Kidney (tissue), 14 donors: Measurements from ENCODE around the gene ELOVL7. TPM values are rescaled to one million over a fixed set of nuclear protein-coding genes. Genes with fewer than 3 reads are reported as not detected.

Experiments used
- DNase-seq, 5 donors: peaks; one replicate each; pipeline ENCODE4 v3.0.0-alpha.2; 2013 to 2020
- FAIRE-seq: peaks from 2 replicates; lab custom pipeline; 2012; peaks lifted over from hg19 to GRCh38; lab: Jason Lieb, UNC
- H3K27ac ChIP-seq, 2 donors: one replicate each; pipeline ENCODE4 v1.7.0; 2013; ENCODE audit warnings: low read depth in 2 of 2, low read length in 2 of 2, inconsistent platforms in 1 of 2
- H3K27me3 ChIP-seq: one replicate; pipeline ENCODE4 v1.7.1; 2013; ENCODE audit warnings: low read length, inconsistent platforms; ENCODE audit not compliant: control insufficient read depth, insufficient read depth
- H3K36me3 ChIP-seq, 3 donors: one replicate each; pipeline versions ENCODE4 v1.7.0 to v1.7.1; 2013; ENCODE audit warnings: low read length in 3 of 3, control low read depth in 1 of 3, inconsistent platforms in 1 of 3; ENCODE audit not compliant: insufficient read depth in 3 of 3, control insufficient read depth in 2 of 3
- H3K4me1 ChIP-seq, 3 donors: one replicate each; pipeline versions ENCODE4 v1.7.0 to v1.7.1; 2013; ENCODE audit warnings: low read length in 3 of 3, inconsistent platforms in 1 of 3, low read depth in 1 of 3; ENCODE audit not compliant: control insufficient read depth in 2 of 3, insufficient read depth in 2 of 3
- H3K4me3 ChIP-seq, 3 donors: one replicate each; pipeline versions ENCODE4 v1.7.0 to v1.8.1; 2013; ENCODE audit warnings: low read length in 3 of 3, control low read depth in 1 of 3, inconsistent platforms in 1 of 3
- H3K9ac ChIP-seq, 3 donors: one replicate each; pipeline versions ENCODE4 v1.7.0 to v1.7.1; 2013; ENCODE audit warnings: low read length in 3 of 3, control low read depth in 1 of 3, inconsistent platforms in 1 of 3
- H3K9me3 ChIP-seq, 3 donors: one replicate each; pipeline versions ENCODE4 v1.7.0 to v1.7.1; 2013; ENCODE audit warnings: low read length in 3 of 3, control low read depth in 1 of 3, inconsistent platforms in 1 of 3; ENCODE audit not compliant: control insufficient read depth in 2 of 3, insufficient read depth in 1 of 3
- intact Hi-C: fragments of 100-400 bp; cut with DNase I; formaldehyde crosslinking; loops from one replicate; pipeline ENCODE4 v1.11.1; 2022
- polyA plus RNA-seq: library from polyadenylated mRNA; stranded (reverse); fragments of 350-450 nt; fragmentation: Illumina TruSeq; extraction: RNeasy Lipid Tissue Mini Kit (QIAGEN cat#74804); gene quantifications from one replicate; pipeline ENCODE4 v1.2.3, GENCODE V29; 2014; ENCODE audit warnings: low read depth, low replicate concordance; ENCODE audit not compliant: insufficient read depth
- total RNA-seq: library from RNA; stranded (reverse); fragmentation: NEBNext Ultra II Directional; extraction: Animal tissue kit (Norgen Biotek cat#: 25700); gene quantifications from one replicate; pipeline ENCODE4 v1.2.1, GENCODE V29; 2021
- TF ChIP-seq, protein P1 (sequence below): IDR thresholded peaks from 3 replicates; pipeline ENCODE4 v1.5.1; 2012; ENCODE audit warnings: mild to moderate bottlenecking, moderate library complexity, borderline replicate concordance; ENCODE audit not compliant: insufficient read depth; ENCODE audit errors: extremely low read depth
- donor health status: control.
- donor health status: control.
- donor health status: control.
- donor health status: control.
- donor health status: control.
- donor health status: DM: yes; HTN: yes; CAD: no.
- donor health status: Normal renal cell carcinoma (clear cell type).

ELOVL7 gene
- total and polyA plus RNA-seq, 2 donors from 2014 or later = 14.6 to 22.5 TPM

DNA sequence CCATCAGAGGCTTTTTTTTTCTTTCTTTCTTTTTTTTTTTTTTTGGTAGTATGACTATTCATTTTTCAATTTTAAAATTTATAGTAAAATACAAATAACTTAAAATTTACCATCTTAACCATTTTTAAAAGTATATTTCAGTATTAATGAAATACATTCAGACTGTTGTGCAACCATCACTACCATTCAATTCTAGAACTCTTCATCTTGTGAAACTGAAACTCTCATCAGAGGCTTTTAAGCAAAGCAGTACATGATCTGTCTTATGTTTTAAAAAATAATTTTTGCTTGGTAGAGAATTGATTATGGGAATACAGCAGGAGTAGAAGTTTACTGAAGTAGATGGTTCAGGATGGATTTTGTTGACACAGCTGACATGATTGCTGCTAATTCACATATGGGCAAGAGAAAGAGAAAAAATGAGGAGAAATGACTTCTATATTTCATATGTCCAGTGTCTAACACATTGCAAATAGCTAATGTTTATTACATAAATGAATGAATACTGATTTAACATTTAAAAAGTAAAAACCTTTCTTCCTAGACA, 13.4 kb downstream of the ELOVL7 start:
- Histone ChIP-seq H3K9ac (no peak overlapping the region), H3K27ac (no peak overlapping the region), H3K27me3 (no peaks in the 10 kb centered on the region), H3K4me1 (peaks cover 0 to 5% (median 0%) of the 10 kb centered on the region in 3 donors), H3K36me3 (no peaks in the 10 kb centered on the region), H3K9me3 (no peaks in the 10 kb centered on the region), H3K4me3 (no peak overlapping the region)
- intact Hi-C loops = no loop called here
- TF ChIP-seq, protein P1, sequence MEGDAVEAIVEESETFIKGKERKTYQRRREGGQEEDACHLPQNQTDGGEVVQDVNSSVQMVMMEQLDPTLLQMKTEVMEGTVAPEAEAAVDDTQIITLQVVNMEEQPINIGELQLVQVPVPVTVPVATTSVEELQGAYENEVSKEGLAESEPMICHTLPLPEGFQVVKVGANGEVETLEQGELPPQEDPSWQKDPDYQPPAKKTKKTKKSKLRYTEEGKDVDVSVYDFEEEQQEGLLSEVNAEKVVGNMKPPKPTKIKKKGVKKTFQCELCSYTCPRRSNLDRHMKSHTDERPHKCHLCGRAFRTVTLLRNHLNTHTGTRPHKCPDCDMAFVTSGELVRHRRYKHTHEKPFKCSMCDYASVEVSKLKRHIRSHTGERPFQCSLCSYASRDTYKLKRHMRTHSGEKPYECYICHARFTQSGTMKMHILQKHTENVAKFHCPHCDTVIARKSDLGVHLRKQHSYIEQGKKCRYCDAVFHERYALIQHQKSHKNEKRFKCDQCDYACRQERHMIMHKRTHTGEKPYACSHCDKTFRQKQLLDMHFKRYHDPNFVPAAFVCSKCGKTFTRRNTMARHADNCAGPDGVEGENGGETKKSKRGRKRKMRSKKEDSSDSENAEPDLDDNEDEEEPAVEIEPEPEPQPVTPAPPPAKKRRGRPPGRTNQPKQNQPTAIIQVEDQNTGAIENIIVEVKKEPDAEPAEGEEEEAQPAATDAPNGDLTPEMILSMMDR = no peak
- FAIRE-seq (no peak), DNase-seq (no peak)

DNA sequence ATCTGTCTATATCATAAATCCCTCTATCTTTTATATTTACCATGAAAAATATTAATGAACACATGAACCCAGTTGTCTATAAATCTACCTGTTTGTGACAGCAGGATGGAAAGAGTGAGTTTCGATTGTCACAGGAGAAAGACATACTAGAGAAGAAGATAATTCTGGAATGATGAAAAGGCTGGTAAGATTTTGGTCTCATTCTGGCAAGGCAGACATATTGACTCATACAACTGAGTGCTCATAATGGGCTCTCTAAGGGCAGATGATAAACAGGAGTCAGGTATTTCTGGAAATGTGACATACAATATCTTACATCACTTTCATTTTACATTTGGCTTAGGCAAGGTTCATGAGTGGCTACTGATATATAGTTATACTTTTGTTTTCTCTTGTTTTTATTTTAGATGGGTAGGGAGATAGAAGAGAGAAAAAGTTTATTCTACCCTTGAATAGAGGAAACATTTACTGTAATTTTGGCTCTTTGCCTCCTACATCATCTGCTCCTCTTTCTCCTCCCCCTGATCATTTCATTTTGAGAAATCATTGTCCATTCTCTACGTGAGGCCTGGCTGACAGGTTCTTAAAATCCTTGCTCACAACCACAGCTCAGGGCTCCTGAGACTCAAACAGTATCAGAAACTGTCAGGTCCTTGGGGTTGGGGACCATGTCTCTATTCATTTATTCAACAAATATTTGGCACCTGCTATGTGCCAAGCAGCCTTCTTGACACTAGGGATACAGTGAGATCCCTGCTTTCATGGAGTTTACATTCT, 14.4 kb downstream of the ELOVL7 start:
- DNase-seq (no peak), FAIRE-seq (no peak)
- Histone ChIP-seq H3K27me3 (no peaks in the 10 kb centered on the region), H3K36me3 (no peaks in the 10 kb centered on the region), H3K27ac (no peak overlapping the region), H3K4me3 (no peak overlapping the region), H3K9me3 (no peaks in the 10 kb centered on the region), H3K4me1 (peaks cover 0 to 5% (median 0%) of the 10 kb centered on the region in 3 donors), H3K9ac (no peak overlapping the region)
- intact Hi-C loops = no loop called here
- TF ChIP-seq, protein P1 = no peak

DNA sequence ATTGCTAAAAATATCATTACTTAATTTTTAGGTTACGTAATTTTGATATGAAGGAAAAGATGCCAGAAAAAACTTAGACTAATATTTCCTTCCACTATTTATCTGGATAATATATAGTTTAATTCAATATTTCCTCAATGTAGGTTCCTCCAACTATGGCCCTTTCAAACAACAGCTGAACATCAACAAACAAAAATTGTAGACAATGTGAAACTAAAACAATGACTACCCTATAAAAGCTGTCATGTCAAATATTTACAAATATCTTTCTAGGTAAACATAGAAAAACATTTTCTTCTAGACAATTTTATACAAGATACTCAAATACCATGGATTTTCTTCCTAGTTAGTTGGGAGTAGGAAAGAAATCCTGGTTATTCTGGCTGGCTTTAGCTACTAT, 16.9 kb downstream of the ELOVL7 start:
- DNase-seq (no peak), FAIRE-seq (no peak)
- intact Hi-C loops = no loop called here
- Histone ChIP-seq H3K4me3 (no peak overlapping the region), H3K36me3 (no peaks in the 10 kb centered on the region), H3K4me1 (peaks cover 0 to 5% (median 0%) of the 10 kb centered on the region in 3 donors), H3K9ac (no peak overlapping the region), H3K9me3 (no peaks in the 10 kb centered on the region), H3K27me3 (no peaks in the 10 kb centered on the region), H3K27ac (no peak overlapping the region)
- TF ChIP-seq, protein P1 = no peak
